HEK293 (cell line): ENCODE results near the gene PSMD2.
A peak's percentile ranks its signal among the peaks of the same experiment; 100 is the strongest.

Experiments
- CTCF ChIA-PET: fragments of 350-600 bp; formaldehyde crosslinking; extraction: SDS; loops from one replicate; lab custom pipeline; 2021; ENCODE audit warnings: antibody characterized with exemption; lab: Yijun Ruan, JAX
- POLR2A ChIA-PET: fragments of 300-600 bp; formaldehyde crosslinking; extraction: SDS; loops from one replicate; lab custom pipeline; 2020; ENCODE audit warnings: antibody characterized with exemption, inconsistent platforms; lab: Yijun Ruan, JAX
- H3K27ac ChIP-seq: fragments of 200-500 bp; sonication (Bioruptor generic); 2 replicates; pipeline ENCODE4 v1.5.1; 2014; ENCODE audit warnings: low read depth, low read length, control low read depth, inconsistent platforms; ENCODE audit errors: extremely low read depth
- H3K36me3 ChIP-seq, 2 experiments: fragments of 200-500 bp in 1 of 2; sonication (Bioruptor generic) in 1 of 2; 1 replicate in 1 of 2; 2 replicates in 1 of 2; pipeline ENCODE4 v1.5.1; 2014 to 2017; ENCODE audit warnings: inconsistent platforms in 2 of 2, low read length in 2 of 2; ENCODE audit not compliant: control insufficient read depth in 2 of 2, insufficient read depth in 1 of 2
- H3K4me1 ChIP-seq: fragments of 200-500 bp; sonication (Bioruptor generic); 2 replicates; pipeline ENCODE4 v1.5.1; 2014; ENCODE audit warnings: mild to moderate bottlenecking, low read length, inconsistent platforms; ENCODE audit not compliant: control insufficient read depth, insufficient read depth
- H3K4me3 ChIP-seq: 2 replicates; pipeline ENCODE4 v1.5.1; 2011; ENCODE audit warnings: low read depth, mild to moderate bottlenecking, control low read depth, low read length, moderate library complexity
- H3K9me3 ChIP-seq: fragments of 200-500 bp; sonication (Bioruptor generic); 2 replicates; pipeline ENCODE4 v1.5.1; 2014; ENCODE audit warnings: low read depth, low read length, inconsistent platforms; ENCODE audit not compliant: control insufficient read depth, insufficient read depth
- MYNN ChIP-seq: fragments of 450-650 bp; formaldehyde crosslinking; IDR thresholded peaks from 2 replicates; pipeline ENCODE4 v1.5.1; 2016; ENCODE audit warnings: missing biosample characterization, missing genetic modification characterization, borderline replicate concordance
- PRDM1 ChIP-seq: fragments of 450-650 bp; formaldehyde crosslinking; IDR thresholded peaks from 2 replicates; pipeline ENCODE4; 2016; ENCODE audit warnings: missing biosample characterization, missing genetic modification characterization
- TRIM28 ChIP-seq: IDR thresholded peaks from 2 replicates; pipeline ENCODE4 v1.6.1; 2011; ENCODE audit warnings: low read length, control low read depth, borderline replicate concordance
- TSHZ1 ChIP-seq: fragments of 450-650 bp; formaldehyde crosslinking; IDR thresholded peaks from 2 replicates; pipeline ENCODE4 v1.5.1; 2016; ENCODE audit warnings: missing biosample characterization, missing genetic modification characterization, borderline replicate concordance
- YY2 ChIP-seq: fragments of 450-650 bp; formaldehyde crosslinking; IDR thresholded peaks from 2 replicates; pipeline ENCODE4 v1.5.1; 2016; ENCODE audit warnings: missing biosample characterization, missing genetic modification characterization
- ZBTB44 ChIP-seq: fragments of 450-650 bp; IDR thresholded peaks from 2 replicates; pipeline ENCODE4 v1.5.1; 2018; ENCODE audit warnings: missing biosample characterization, mild to moderate bottlenecking, missing genetic modification characterization
- ZIC2 ChIP-seq: fragments of 450-650 bp; formaldehyde crosslinking; IDR thresholded peaks from 2 replicates; pipeline ENCODE4 v1.5.1; 2016; ENCODE audit warnings: missing biosample characterization, missing genetic modification characterization
- ZNF132 ChIP-seq: fragments of 450-650 bp; formaldehyde crosslinking; IDR thresholded peaks from 2 replicates; pipeline ENCODE4 v1.5.1; 2017; ENCODE audit warnings: missing biosample characterization, missing genetic modification characterization, borderline replicate concordance
- ZNF148 ChIP-seq: fragments of 450-650 bp; formaldehyde crosslinking; IDR thresholded peaks from 2 replicates; pipeline ENCODE4 v1.5.0; 2017; ENCODE audit warnings: missing biosample characterization, missing genetic modification characterization, borderline replicate concordance
- ZNF184 ChIP-seq: fragments of 450-650 bp; IDR thresholded peaks from 2 replicates; pipeline ENCODE4 v1.5.1; 2018; ENCODE audit warnings: missing biosample characterization, mild to moderate bottlenecking, missing genetic modification characterization
- ZNF2 ChIP-seq: fragments of 450-650 bp; formaldehyde crosslinking; IDR thresholded peaks from 2 replicates; pipeline ENCODE4 v1.5.1; 2016; ENCODE audit warnings: missing biosample characterization, missing genetic modification characterization
- ZNF211 ChIP-seq: fragments of 450-650 bp; formaldehyde crosslinking; IDR thresholded peaks from 2 replicates; pipeline ENCODE4 v1.5.1; 2016; ENCODE audit warnings: low read depth, missing biosample characterization, missing genetic modification characterization
- ZNF280D ChIP-seq: fragments of 450-650 bp; formaldehyde crosslinking; IDR thresholded peaks from 2 replicates; pipeline ENCODE4 v1.5.1; 2016; ENCODE audit warnings: missing biosample characterization, missing genetic modification characterization
- ZNF335 ChIP-seq: fragments of 450-650 bp; formaldehyde crosslinking; conservative IDR thresholded peaks from 2 replicates; pipeline ENCODE4 v1.5.1; 2016; ENCODE audit warnings: missing biosample characterization, missing genetic modification characterization
- ZNF391 ChIP-seq: fragments of 450-650 bp; formaldehyde crosslinking; IDR thresholded peaks from 2 replicates; pipeline ENCODE4 v1.5.1; 2016; ENCODE audit warnings: low read depth, missing biosample characterization, missing genetic modification characterization, borderline replicate concordance
- ZNF530 ChIP-seq: fragments of 450-650 bp; formaldehyde crosslinking; IDR thresholded peaks from 2 replicates; pipeline ENCODE4 v1.5.1; 2016; ENCODE audit warnings: low read depth, missing biosample characterization, missing genetic modification characterization
- ZNF560 ChIP-seq: fragments of 450-650 bp; formaldehyde crosslinking; IDR thresholded peaks from 2 replicates; pipeline ENCODE4 v1.5.1; 2017; ENCODE audit warnings: missing biosample characterization, missing genetic modification characterization, borderline replicate concordance
- ZNF585B ChIP-seq: fragments of 450-650 bp; formaldehyde crosslinking; IDR thresholded peaks from 2 replicates; pipeline ENCODE4 v1.5.1; 2016; ENCODE audit warnings: missing biosample characterization, missing genetic modification characterization
- ZNF626 ChIP-seq: fragments of 450-650 bp; sonication (Bioruptor Pico); formaldehyde crosslinking; IDR thresholded peaks from 2 replicates; pipeline ENCODE4 v1.5.1; 2018; ENCODE audit warnings: missing biosample characterization, missing genetic modification characterization, inconsistent platforms
- ZNF629 ChIP-seq: fragments of 450-650 bp; formaldehyde crosslinking; IDR thresholded peaks from 2 replicates; pipeline ENCODE4 v1.5.1; 2017; ENCODE audit warnings: missing biosample characterization, missing genetic modification characterization
- ZNF645 ChIP-seq: fragments of 450-650 bp; formaldehyde crosslinking; IDR thresholded peaks from 2 replicates; pipeline ENCODE4; 2016; ENCODE audit warnings: missing biosample characterization, missing genetic modification characterization
- ZNF76 ChIP-seq: fragments of 450-650 bp; formaldehyde crosslinking; IDR thresholded peaks from 2 replicates; pipeline ENCODE4; 2016; ENCODE audit warnings: low read depth, missing biosample characterization, missing genetic modification characterization, borderline replicate concordance
- ZSCAN16 ChIP-seq: fragments of 450-650 bp; formaldehyde crosslinking; IDR thresholded peaks from 2 replicates; pipeline ENCODE4 v1.5.1; 2016; ENCODE audit warnings: missing biosample characterization, missing genetic modification characterization
- TF ChIP-seq, protein P1 (sequence below): fragments of 450-650 bp; formaldehyde crosslinking; IDR thresholded peaks from 2 replicates; pipeline ENCODE4 v1.5.1; 2016; ENCODE audit warnings: missing biosample characterization, missing genetic modification characterization

Gene PSMD2

GRCh38 chr3:184334470-184335158 lies 35.6 kb downstream of the PSMD2 start:
- Histone ChIP-seq H3K4me1 (no peaks in the 10 kb centered on the region), H3K27ac (peak overlapping the region; percentile 17), H3K36me3 (peaks cover 13 to 66% of the 10 kb centered on the region in 2 experiments), H3K4me3 (no peak overlapping the region), H3K9me3 (no peaks in the 10 kb centered on the region)
- CTCF ChIA-PET, result no interaction called here
- POLR2A ChIA-PET, result interaction anchor here (0.8 to 1.2 kb wide), 2 partner anchors 15 to 19 kb away, joined by 3 to 5 read pairs; no protein-coding TSS in a partner anchor
- TF ChIP-seq PRDM1 (no peak; the same call in 1 of the 2 replicates), ZNF626 (tag by site-specific recombination) (no peak), ZNF645 (tag by site-specific recombination) (no peak), YY2 (tag by site-specific recombination) (no peak), ZNF148 (tag by site-specific recombination) (no peak), TSHZ1 (tag by site-specific recombination) (no peak), ZSCAN16 (tag by site-specific recombination) (no peak), MYNN (tag by site-specific recombination) (no peak), ZNF335 (tag by site-specific recombination) (no peak), ZBTB44 (tag by site-specific recombination) (no peak), ZNF132 (no peak), ZNF629 (tag by site-specific recombination) (peak; percentile 83), ZNF560 (tag by site-specific recombination) (no peak), ZNF184 (no peak), ZNF530 (tag by site-specific recombination) (no peak), ZNF585B (tag by site-specific recombination) (no peak), TRIM28 (no peak), ZNF2 (no peak), ZIC2 (tag by site-specific recombination) (peak; percentile 96), ZNF280D (tag by site-specific recombination) (no peak), ZNF211 (tag by site-specific recombination) (no peak), ZNF76 (tag by site-specific recombination) (no peak), ZNF391 (tag by site-specific recombination) (no peak)
- TF ChIP-seq, protein P1, sequence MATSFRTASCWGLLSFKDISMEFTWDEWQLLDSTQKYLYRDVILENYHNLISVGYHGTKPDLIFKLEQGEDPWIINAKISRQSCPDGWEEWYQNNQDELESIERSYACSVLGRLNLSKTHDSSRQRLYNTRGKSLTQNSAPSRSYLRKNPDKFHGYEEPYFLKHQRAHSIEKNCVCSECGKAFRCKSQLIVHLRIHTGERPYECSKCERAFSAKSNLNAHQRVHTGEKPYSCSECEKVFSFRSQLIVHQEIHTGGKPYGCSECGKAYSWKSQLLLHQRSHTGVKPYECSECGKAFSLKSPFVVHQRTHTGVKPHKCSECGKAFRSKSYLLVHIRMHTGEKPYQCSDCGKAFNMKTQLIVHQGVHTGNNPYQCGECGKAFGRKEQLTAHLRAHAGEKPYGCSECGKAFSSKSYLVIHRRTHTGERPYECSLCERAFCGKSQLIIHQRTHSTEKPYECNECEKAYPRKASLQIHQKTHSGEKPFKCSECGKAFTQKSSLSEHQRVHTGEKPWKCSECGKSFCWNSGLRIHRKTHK (tag by site-specific recombination), result no peak
